ENCODE measurements around the gene SART3.
"Not testable (repeated sequence)": the region's sequence is repeated elsewhere in the genome, so short reads cannot be mapped to it uniquely, and the experiment has no call there.

SART3 gene

DNA sequence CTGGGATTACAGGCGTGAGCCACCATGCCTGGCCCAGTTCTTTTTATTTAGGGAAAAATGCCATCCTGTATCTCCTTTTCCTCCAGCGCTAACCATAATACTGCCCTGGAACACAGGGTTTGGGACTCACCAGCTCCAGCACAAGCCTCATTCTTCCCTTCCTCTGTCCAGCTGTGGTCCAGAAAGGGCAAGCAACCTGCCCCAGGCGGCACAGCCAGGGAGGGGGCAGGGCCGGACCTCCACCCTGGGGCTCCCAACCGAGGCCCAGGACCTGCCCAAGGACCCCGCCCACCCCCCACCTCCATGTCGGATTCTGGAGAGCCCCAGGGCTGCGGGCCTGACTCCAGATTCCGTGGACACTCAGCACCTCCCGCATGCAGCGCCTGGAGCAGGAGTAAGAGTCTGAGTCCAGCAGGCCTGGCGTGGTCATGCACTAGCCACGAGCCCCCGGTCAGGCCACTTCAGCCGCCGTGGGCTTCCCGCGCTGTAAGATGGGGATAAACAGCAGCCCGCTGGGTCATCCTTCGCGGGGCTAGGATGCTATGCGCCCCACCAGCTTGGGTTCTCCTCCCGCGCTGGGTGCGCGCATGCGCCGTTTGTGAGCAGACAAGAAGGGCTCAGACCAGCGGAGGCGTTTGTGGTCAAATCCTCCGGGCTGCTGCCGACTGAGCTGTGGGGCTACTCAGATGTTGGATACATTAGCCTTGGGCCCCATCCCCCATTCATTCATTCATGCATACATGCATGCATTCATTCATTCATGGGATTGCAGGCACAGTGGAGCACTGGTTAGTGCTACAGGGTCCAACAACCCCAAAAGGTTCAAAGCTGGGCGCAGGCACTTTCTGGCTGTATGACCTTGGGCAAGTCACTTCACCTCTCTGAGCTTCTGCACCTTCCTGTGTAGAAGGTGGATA, 20.6 kb upstream of the SART3 start:
- DNase-seq (ENCODE audit: low spot score), result no peak

DNA sequence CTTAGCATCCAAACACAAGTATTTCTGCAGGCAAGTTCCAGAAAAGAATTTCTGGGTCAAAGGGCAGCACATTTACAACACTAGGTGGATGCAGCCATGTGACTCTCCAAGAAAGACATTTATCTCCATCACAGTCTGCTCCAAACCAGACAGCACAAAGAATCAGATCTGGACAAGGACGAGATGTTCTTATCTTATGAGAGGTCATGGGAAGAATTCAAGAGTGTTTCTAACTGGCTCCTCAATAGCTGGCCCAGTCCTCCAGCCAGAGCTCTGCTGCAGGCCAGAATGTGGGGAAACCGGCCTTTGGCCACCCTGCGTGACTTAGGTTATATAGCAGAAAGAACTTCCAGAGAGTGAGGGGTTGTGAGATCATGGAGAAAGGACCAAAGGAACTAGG, 19.6 kb upstream of the SART3 start:
- no peak for DNase-seq (ENCODE audit: low spot score)

DNA sequence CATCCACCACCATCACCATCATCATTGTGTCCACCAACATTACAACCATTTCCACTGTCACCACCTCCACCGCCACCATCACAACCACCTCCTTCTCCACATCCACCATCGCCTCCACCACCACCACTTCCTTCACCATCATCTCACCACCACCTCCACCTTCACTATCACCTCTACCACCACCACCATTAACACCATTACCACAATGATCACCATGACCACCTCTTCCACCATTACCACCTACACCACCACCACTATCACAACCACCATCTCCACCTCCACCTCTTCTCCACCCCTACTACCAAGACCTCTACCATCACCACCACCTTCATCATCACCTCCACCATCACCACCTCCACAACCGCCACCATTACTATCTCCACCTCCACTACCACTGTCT, 17.8 kb upstream of the SART3 start:
- DNase-seq (ENCODE audit: low spot score), result no peak

DNA sequence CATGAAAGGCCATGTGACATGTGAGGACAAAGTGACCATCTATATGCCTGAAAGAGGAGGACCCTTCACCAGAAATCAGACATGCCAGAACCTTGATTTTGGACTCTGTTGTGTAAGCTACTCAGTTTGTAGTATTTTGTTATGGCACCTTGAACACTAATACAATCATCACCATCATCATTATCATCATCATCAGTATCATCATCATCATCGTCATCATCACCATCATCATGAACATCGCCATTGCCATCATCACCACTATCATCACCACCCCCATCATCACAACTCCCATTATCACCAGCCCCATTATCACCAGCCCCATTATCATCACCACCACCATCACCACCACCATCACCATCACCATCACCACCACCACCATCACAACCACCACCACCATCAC, 17.3 kb upstream of the SART3 start:
- DNase-seq (ENCODE audit: low spot score), result no peak

DNA sequence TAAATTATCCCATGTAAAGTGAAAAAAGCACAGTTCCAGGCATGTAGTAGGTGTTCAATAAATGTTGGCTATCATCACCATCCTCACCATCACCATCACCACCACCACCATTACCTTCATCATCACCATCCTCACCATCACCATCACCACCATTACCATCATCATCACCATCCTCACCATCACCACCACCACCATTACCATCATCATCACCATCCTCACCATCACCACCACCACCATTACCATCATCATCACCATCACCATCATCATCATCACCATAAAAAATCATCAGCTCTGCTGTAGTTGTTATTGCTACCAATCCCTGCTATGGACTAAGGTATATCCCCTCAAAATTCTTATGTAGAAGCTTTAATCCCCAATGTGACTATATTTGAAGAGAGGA, 16.5 kb upstream of the SART3 start:
- DNase-seq (ENCODE audit: low spot score), result no peak

DNA sequence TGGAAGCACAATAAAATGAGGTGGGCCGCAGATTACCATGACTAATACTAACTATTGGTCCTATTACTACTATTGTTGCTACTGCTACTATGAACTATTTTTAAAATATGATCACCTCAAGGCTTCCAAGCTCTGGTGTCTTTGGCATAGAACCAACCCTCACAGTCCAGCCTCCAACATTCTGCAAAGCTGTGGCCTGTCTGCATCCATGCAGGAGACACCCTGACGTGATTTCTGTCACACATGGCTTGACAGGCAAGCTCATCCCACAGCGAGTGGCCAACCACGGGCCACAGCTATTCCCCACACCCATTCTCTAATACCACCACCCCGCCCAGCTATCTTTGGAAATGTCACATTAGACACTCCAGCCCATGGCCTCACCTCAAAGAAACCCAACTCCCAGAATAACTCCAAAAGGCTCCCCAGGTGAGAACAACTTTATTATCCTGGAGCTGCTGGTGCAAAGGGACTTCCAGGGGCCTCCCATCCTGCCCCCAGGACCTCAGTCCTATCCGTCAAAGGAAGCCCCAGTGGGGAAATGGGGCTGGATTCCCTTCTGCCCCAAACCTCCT, 15.8 kb upstream of the SART3 start:
- DNase-seq (ENCODE audit: low spot score), result no peak

DNA sequence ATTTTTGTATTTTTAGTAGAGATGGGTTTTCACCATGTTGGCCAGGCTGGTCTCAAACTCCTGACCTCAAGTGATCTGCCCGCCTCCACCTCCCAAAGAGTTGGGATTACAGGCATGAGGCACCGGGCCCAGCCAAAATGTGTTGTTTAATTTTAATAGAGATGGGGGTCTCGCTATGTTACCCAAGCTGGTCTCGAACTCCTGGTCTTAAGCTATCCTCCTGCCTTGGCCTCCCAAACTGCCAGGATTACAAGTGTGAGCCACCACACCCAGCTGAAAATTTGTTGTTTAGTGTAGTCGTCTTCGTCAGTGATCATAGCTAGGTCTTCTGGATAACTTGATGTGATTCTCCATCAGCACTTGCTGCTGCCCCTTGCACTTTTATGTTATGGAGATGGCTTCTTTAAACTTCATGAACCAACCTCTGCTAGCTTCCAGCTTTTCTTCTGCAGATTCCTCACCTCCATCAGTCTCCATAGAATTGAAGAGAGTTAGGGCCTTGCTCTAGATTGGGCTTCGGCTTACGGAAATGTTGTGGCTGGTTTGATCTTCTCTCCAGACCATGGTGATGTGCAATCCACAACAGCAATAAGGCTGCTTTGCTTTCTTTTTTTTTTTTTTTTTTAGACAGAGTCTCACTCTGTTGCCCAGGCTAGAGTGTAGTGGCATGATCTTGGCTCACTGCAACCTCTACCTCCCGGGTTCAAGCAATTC, 14.4 kb upstream of the SART3 start:
- DNase-seq (ENCODE audit: low spot score), result no peak

DNA sequence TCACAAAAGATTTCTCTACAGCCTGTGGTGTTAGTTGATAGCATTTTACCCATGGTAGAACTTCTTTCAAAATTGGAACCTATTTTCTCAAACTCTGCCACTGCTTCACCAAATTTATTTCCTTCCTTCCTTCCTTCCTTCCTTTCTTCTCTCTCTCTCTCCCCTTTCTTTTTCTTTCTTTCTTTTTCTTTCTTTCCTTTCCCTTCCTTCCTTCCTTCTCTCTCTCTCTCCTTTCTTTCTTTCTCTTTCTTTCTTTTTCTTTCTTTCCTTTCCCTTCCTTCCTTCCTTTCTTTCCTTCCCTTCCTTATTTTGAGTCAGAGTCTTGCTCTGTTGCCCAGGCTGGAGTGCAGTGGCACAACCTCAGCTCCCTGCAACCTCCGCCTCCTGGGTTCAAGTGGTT, 13.3 kb upstream of the SART3 start:
- not testable (repeated sequence) for DNase-seq (ENCODE audit: low spot score)

DNA sequence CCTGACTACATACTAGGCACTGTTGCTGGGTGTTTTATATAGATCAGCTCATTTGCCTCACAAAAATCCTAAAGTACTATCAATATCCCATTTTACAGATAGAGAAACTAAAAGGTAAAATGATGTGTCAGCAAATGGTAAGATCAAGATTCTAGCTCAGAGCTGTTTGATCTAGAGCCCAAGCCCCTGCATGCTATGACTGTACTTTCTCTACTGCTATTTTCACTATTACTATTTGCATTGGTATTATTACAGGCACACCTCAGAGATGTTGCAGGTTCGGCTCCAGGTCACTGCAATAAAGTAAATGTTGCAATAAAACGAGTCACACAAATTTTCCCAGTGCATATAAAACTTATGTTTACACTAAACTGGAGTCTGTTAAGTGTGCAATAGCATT, 12.3 kb upstream of the SART3 start:
- DNase-seq (ENCODE audit: low spot score), result no peak

DNA sequence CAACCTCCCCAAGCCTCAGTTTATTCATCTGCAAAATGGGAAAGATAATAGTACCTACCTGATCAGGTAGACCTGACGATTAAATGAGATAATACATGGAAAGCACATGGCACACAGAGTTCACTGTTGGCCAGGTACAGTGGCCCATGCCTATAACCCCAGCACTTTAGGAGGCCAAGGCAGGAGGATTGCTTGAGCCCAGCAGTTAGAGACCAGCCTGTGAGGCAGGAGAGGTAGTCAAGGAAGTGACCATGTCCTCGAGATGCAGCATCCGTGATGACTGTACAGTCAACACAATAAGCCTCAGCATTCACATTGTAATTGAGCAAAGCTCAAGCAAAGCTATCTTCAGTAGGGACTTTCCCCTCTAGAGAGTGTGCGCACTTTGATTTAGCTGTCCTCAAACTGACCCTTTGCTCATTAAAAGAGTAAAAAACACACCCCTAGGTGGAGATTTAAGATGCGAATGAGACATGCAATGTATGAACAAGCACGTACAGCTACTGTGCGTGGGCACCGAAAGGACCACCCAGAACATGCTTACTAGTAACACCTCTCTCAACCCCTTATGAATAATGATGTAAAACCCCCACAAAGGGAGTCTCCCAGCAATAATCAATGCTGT, 11.3 kb upstream of the SART3 start:
- DNase-seq (ENCODE audit: low spot score), result no peak

DNA sequence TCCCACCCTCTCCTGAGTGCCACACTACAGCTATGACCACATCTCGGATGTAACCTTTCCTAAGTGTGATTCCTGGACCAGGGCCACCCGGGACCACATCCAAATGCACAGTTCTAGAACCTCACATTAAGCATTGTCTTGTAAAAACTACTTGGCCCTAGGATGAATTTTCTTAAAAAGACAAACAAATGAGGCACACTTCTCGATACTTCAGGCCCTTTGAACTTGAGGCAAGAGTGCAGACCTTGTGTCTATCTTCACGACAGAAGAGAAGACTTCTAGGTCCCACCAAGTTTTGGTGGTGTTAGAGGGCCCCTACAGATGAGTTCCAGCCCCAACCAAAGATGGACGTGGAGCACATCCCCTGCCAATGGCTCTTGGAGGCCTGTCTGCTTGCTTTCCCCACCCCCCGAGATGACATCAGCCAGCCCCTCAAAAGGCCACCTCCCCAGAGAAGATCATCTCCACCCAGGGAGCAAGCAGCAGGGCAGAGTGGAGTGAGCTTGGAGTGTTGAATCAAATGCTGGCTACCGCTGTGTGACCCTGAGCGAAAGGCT, 10.7 kb upstream of the SART3 start:
- DNase-seq (ENCODE audit: low spot score), result no peak

DNA sequence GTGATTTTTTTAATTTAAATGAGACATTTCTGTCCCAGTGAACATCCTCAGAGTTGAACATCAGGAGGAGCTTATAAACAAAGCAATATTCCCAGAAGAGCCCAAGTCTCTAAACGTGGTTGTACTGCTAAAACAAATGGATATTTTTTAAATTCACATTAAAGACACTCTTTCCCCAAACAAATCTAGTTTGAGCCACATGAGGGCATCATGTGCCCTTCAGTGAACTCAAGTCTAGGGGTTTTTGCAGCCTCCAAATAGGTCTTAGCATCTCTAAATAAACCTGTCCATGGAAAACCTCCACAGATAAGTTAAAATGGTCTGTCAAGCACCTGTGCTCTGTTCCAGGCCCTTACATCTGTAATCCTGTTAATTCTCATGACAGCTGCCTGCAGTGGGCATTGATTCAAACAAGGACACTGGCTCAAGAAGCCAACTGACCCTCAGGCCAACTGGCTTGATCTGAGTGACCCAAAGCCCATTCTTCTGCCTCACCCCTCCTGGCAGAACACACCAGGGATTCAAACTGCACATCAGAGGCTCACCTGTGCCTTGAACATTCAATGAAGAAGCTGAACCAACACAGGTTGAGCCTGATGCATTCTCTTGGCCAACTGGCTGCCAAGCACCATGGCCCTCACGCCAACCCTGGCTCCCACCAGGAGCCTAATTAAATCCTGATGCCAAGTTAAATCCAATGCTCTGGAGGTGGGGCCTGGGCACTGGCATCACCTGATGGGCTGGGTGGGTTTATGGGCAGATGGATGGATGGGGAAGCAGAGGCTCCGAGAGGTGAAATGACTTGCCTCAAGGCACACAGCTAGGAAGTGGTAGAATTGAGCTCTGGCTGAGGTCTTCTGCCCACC, 10.0 kb upstream of the SART3 start:
- DNase-seq (ENCODE audit: low spot score), result peak; percentile 61

DNA sequence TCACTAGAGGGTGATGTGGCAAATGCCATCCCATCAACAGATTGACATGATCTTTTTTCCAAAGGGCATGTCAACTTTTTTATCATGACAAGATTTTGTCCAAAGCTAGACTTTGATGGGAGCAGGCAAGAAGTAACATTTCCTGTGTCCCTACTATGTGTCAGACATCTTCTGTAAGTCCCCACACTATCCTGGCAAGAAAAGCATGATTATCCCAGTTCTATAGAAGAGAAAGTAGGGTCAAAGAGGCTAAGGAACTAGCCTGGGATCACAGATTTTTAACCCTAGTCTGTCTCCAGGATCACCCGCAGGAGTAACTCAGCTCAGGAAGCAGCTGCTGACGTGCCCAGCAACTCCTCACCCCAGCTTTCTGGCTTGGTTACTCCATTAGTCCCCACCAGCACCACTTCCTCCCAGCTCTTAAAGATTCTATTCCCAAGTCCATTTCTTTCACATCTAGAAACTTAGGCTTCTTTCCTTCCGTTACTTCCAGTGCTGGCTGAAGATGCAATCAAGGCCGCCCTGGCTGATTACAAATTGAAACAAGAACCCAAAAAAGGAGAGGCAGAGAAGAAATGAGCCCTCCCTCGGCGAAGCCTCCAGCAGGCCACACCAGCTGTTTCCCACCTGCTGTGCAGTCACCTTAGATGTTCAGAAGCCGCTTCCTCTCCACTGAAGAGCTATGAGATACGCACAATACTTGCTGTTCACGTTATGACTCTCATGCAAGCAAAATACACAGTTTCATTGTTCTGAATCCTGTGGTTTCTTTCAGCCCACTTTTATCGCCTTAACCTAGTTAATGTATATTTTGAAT, 7.6 kb upstream of the SART3 start:
- DNase-seq (ENCODE audit: low spot score), result peak; percentile 55

DNA sequence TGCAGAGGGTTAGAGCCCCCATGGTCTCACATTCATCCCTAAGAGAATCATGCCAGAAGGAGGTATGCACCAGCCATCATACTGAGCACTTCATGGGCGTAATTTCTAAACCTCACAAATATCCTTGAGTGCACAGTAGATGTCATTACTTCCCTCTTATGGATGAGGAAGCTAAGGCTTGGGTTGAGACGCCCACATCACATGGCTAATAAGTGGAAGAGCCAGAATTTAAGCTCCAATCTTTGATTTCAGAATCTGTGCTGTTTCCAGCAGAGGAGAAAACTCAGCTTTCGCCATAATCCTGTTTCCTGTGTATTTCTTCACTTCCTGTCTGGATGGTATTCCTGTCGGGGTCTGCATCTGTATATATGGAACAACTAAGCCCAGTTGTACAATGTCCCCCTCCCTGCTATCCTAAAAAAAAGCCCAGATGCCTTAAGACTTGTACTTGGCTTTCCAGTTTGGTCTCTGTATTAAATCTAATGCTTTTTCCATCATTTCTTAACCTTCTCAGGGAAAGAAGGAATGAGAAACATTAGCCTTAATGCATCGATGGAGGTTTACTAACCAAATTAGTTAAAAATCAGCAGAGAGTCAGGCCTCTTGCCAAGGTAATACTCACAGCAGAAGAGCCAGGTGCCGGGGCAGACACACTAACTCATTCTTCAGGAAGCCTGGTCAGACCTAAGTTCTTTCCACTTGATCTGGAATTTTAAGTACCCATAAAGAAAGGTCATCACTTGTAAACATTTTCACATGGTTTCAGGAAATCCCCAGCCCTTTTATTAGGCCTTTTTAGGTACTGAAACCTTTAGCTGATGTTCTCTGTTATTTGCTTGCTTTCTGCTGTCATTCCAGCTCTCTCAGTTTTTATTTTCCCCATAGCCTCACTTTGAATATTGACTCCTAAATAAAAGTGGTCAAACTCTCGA, 6.7 kb upstream of the SART3 start:
- no peak for DNase-seq (ENCODE audit: low spot score)

DNA sequence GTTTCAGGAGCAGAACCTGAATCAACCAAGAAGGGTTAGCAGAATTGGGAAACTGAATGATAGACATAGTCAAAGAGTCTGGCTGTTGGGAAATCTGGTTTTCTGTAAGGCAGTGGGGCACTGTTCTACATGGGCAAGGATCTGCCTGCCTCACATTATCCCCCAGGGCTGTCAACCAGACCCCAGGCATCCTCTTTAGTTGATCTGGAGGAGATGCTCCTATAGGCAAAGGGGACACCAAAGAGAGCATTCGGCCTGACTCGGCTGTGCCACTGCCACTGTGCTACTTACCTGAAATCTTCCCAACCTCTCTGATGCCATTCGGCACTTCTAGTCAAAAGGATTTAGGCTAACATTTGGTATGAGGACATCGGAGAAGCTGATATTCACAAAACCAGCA, 5.5 kb upstream of the SART3 start:
- no peak for DNase-seq (ENCODE audit: low spot score)

DNA sequence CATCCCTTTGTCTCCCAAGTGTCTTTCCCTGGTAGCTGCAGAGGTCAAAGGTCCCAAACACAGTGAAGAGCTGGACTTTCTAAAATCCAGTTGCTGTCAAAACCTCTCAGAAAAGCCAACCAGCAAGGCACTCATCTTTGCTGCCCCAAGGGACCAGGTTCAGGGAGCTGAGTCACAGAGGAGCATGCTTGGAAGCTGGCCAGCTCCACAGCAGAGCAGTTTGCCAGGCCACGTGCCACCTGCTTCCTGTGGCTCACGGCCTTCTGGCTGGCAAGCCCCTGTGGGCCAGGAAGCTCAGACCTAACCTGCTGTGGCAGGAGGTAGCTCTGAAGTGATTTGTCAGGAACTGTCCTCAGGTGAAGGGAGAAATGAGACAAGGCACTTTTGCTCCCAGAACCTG, 5.0 kb upstream of the SART3 start:
- peak; percentile 91 for DNase-seq (ENCODE audit: low spot score)

DNA sequence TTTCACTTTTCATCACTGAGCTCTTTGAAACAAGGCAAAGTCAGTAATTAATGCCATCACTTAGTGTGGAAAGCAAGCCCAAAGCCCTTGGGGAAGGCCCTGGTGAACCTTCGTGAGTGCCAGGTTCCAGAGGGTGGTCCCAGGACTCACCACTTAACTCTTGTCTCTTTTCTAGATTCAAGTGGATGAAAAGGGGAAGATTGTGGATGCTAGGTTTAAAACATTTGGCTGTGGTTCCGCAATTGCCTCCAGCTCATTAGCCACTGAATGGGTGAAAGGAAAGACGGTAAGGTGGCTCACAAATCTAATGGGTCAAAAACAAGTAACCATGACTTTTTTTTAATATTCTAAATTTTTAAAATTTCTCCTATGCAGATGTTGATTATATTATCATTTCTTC, 4.2 kb upstream of the SART3 start:
- DNase-seq (ENCODE audit: low spot score), result no peak

DNA sequence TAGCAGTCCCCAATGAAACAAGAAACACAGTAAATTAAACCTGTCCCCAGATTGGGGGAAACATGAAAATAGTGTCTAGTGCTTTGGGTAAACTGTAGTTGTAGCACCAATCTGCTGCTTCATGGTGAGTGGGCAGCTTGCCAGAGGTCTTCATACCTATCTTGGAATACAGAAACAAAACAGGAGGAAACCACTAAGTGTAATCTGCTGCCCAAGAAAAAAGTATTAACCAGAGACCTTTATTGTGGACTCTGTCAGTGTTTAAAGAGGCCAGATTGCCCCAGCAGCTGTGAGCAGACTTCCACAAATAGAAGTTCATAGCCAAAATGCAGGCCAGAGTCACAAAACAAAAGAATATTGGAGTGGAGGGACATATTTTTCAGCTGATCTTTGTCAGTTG, 3.8 kb upstream of the SART3 start:
- DNase-seq (ENCODE audit: low spot score), result no peak

DNA sequence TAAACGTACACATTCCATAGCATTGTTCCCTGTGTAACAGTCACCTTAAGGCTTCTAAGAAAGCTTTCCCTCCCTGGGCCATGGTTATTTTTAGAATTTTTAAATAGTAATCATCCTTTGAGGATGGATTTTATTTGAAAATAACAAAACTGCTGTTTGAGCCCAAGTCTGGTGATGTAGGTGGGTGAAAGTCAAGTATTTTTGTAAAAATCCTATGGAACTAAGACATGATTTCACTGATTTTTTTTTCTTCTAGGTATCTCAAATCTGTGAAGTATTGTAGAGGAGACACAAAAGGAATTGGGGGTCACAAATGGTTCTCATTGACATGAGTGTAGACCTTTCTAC, 2.8 kb upstream of the SART3 start:
- no peak for DNase-seq (ENCODE audit: low spot score)
